MM.1S (cell line): ENCODE results near the gene PSMC3IP.
"Not testable (repeated sequence)": the region's sequence is repeated elsewhere in the genome, so short reads cannot be mapped to it uniquely, and the experiment has no call there.

Source experiments
- EZH2 ChIP-seq: fragments of 300-600 bp; sonication (generic); optimal IDR thresholded peaks from 2 replicates; pipeline ENCODE3; 2017; ENCODE audit warnings: low read depth, mild to moderate bottlenecking, antibody characterized with exemption, low read length, mixed read lengths
- TF ChIP-seq, protein P1 (sequence below): fragments of 300-600 bp; sonication (generic); IDR thresholded peaks from 2 replicates; pipeline ENCODE4 v1.5.1; 2016; ENCODE audit warnings: antibody characterized with exemption, low read length, mixed read lengths

DNA sequence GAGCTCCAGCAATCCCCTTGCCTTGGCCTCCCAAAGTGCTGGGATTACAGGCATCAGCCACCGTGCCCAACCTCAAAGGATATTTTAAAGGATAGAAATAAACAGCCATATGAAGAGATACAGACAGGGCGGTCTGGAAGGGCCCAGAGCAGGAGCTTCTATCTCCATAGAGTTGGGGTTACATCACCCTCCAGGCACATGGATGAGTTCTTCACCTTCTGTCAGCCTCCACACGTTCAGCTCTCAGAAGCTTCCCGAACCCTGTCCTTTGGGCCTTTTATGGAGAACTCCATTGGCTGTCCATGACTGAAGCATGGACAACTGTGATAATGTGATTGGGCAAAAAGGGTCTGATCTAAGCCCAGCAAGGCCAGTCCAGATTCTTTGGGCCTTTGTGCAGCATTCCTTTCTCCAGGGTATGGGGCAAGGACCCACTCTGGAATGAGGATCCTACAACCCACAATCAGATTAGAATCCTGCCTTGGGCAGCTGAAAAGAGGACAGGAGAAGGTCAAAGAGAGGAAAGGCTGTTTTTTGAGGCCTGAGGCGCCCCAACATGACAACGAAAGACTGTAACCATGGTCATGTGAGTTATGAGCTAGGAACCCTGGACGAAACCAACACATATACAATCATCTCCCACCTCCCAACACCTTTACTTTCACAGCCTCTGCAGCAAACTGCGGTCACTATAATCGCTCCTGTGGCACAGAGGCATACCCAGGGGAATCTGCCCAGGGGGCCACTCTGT, 31.6 kb downstream of the PSMC3IP start:
- TF ChIP-seq, protein P1, sequence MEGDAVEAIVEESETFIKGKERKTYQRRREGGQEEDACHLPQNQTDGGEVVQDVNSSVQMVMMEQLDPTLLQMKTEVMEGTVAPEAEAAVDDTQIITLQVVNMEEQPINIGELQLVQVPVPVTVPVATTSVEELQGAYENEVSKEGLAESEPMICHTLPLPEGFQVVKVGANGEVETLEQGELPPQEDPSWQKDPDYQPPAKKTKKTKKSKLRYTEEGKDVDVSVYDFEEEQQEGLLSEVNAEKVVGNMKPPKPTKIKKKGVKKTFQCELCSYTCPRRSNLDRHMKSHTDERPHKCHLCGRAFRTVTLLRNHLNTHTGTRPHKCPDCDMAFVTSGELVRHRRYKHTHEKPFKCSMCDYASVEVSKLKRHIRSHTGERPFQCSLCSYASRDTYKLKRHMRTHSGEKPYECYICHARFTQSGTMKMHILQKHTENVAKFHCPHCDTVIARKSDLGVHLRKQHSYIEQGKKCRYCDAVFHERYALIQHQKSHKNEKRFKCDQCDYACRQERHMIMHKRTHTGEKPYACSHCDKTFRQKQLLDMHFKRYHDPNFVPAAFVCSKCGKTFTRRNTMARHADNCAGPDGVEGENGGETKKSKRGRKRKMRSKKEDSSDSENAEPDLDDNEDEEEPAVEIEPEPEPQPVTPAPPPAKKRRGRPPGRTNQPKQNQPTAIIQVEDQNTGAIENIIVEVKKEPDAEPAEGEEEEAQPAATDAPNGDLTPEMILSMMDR: not testable (repeated sequence)
- not testable (repeated sequence) for TF ChIP-seq EZH2
